Keratinocyte (primary cell): Measurements from ENCODE around the gene SLC22A3. TPM values are rescaled to one million over a fixed set of nuclear protein-coding genes. Genes with fewer than 3 reads are reported as not detected.

ENCODE experiments used
- DNase-seq: peaks from one replicate; pipeline ENCODE4 v3.0.0-alpha.2; 2011; ENCODE audit warnings: low read depth, missing footprints, low spot score
- FAIRE-seq: peaks from 2 replicates; lab custom pipeline; 2011; peaks lifted over from hg19 to GRCh38; lab: Jason Lieb, UNC
- H2AFZ ChIP-seq: 2 replicates; pipeline ENCODE4 v1.6.0; 2012; ENCODE audit warnings: low read length, control low read depth, inconsistent platforms; ENCODE audit not compliant: control insufficient read depth
- H3K27ac ChIP-seq: 2 replicates; pipeline ENCODE4 v1.5.1; 2011; ENCODE audit warnings: low read length; ENCODE audit not compliant: control insufficient read depth, insufficient read depth
- H3K27me3 ChIP-seq: 3 replicates; pipeline ENCODE4 v1.6.0; 2011; ENCODE audit warnings: low read length; ENCODE audit not compliant: control insufficient read depth, insufficient read depth; ENCODE audit errors: extremely low read depth
- H3K36me3 ChIP-seq, 2 experiments: 2 replicates in 1 of 2; 3 replicates in 1 of 2; pipeline ENCODE4 v1.5.1; 2011; ENCODE audit warnings: low read length in 2 of 2, mild to moderate bottlenecking in 1 of 2; ENCODE audit not compliant: control insufficient read depth in 2 of 2, insufficient read depth in 2 of 2; ENCODE audit errors: extremely low read depth in 1 of 2
- H3K4me1 ChIP-seq: 3 replicates; pipeline ENCODE4 v1.5.1; 2011; ENCODE audit warnings: low read length; ENCODE audit not compliant: control insufficient read depth, insufficient read depth; ENCODE audit errors: extremely low read depth
- H3K4me2 ChIP-seq: 3 replicates; pipeline ENCODE4 v1.6.0; 2011; ENCODE audit warnings: low read depth, low read length; ENCODE audit not compliant: control insufficient read depth, insufficient read depth; ENCODE audit errors: extremely low read depth
- H3K4me3 ChIP-seq, 3 experiments: fragments of 200-600 bp in 1 of 3; sonication (generic) in 1 of 3; 2 replicates in 2 of 3; 3 replicates in 1 of 3; pipeline ENCODE4 v1.5.1; 2011 to 2016; ENCODE audit warnings: low read length in 3 of 3, mild to moderate bottlenecking in 3 of 3, control low read depth in 2 of 3, inconsistent platforms in 1 of 3, low read depth in 1 of 3, mixed read lengths in 1 of 3, mixed run types in 1 of 3, moderate library complexity in 1 of 3; ENCODE audit not compliant: control insufficient read depth in 2 of 3, insufficient read depth in 2 of 3; ENCODE audit errors: extremely low read depth in 1 of 3
- H3K79me2 ChIP-seq: 2 replicates; pipeline ENCODE4 v1.6.0; 2012; ENCODE audit warnings: low read length; ENCODE audit not compliant: control insufficient read depth, insufficient read depth
- H3K9ac ChIP-seq: 3 replicates; pipeline ENCODE4 v1.6.0; 2011; ENCODE audit warnings: low read length; ENCODE audit not compliant: control insufficient read depth, insufficient read depth; ENCODE audit errors: extremely low read depth
- H3K9me1 ChIP-seq: 3 replicates; pipeline ENCODE4 v1.6.0; 2011; ENCODE audit warnings: low read length; ENCODE audit not compliant: control insufficient read depth, insufficient read depth; ENCODE audit errors: extremely low read depth
- H3K9me3 ChIP-seq: 2 replicates; pipeline ENCODE4 v1.5.1; 2012; ENCODE audit warnings: low read depth, low read length; ENCODE audit not compliant: control insufficient read depth
- H4K20me1 ChIP-seq: 3 replicates; pipeline ENCODE4 v1.6.0; 2011; ENCODE audit warnings: low read length; ENCODE audit not compliant: control insufficient read depth, insufficient read depth; ENCODE audit errors: extremely low read depth
- CTCF ChIP-seq, 3 experiments: IDR thresholded peaks in 1 of 3; conservative IDR thresholded peaks in 1 of 3; optimal IDR thresholded peaks in 1 of 3; 2 replicates in 2 of 3; 3 replicates in 1 of 3; pipeline versions ENCODE3 to v1.5.1; 2011; ENCODE audit warnings: low read length in 3 of 3, mild to moderate bottlenecking in 3 of 3, moderate library complexity in 2 of 3, control low read depth in 1 of 3, inconsistent platforms in 1 of 3; ENCODE audit not compliant: insufficient read depth in 2 of 3; ENCODE audit errors: extremely low read depth in 1 of 3
- EZH2 ChIP-seq: IDR thresholded peaks from one replicate; pipeline ENCODE4 v1.6.1; 2012; ENCODE audit warnings: inconsistent platforms, mild to moderate bottlenecking, low read length, moderate library complexity
- dilution Hi-C: fragments of 300-500 bp; cut with MboI; formaldehyde crosslinking; loops from one replicate; pipeline ENCODE4 v1.7.0; 2020; ENCODE audit warnings: low sequenced_read_pairs; ENCODE audit not compliant: extremely low pct_ligation_motif_present
- polyA plus RNA-seq, 5 experiments: library from polyadenylated mRNA; depleted of rRNA in 3 of 5; stranded (reverse) in 3 of 5; stranded (forward) in 1 of 5; unstranded in 1 of 5; fragments of >200 nt; gene quantifications; 1 replicate in 1 of 5; 2 replicates in 3 of 5; 3 replicates in 1 of 5; pipeline versions ENCODE4 v1.2.1 to v1.2.3, GENCODE V29; 2011 to 2012; ENCODE audit warnings: missing spikeins in 2 of 5, low read depth in 1 of 5, low replicate concordance in 1 of 5

The SLC22A3 gene
- polyA plus RNA-seq, 1 donor (not counting 4 experiments of a cell fraction or from before 2014, with no cell fraction given), result 1.8 TPM

GRCh38 chr6:160329188-160329587 lies 19.0 kb upstream of the SLC22A3 start:
- no peak overlapping the region for H3K4me3 ChIP-seq
- dilution Hi-C loops, result no loop called here

GRCh38 chr6:160330619-160331018 lies 17.6 kb upstream of the SLC22A3 start:
- H3K27ac ChIP-seq, result no peak overlapping the region
- H3K4me1 ChIP-seq, result peaks cover 6% of the 10 kb centered on the region
- H3K27me3 ChIP-seq, result no peaks in the 10 kb centered on the region
- no peaks in the 10 kb centered on the region for H4K20me1 ChIP-seq
- no peaks in the 10 kb centered on the region for H3K9me3 ChIP-seq
- no peak overlapping the region for H3K4me2 ChIP-seq
- no peaks in the 10 kb centered on the region for H3K36me3 ChIP-seq
- H3K4me3 ChIP-seq, result no peak overlapping the region
- no peak for FAIRE-seq
- TF ChIP-seq EZH2 (no peak), CTCF (optimal IDR thresholded peaks at IDR 0.05 in 1 of 3, IDR thresholded peaks at IDR 0.05 in 1 of 3, conservative IDR thresholded peaks at IDR 0.05 in 1 of 3; ENCODE audit: extremely low read depth in 1 of 3, insufficient read depth in 2 of 3, low read length in 3 of 3) (no peak)
- H3K9ac ChIP-seq, result no peak overlapping the region
- no peak for DNase-seq
- no peaks in the 10 kb centered on the region for H3K9me1 ChIP-seq
- H3K79me2 ChIP-seq, result no peaks in the 10 kb centered on the region
- dilution Hi-C loops, result no loop called here
- no peak overlapping the region for H2AFZ ChIP-seq

More at GRCh38 chr6:160329188-160329587, 19.0 kb upstream of the SLC22A3 start:
- Histone ChIP-seq H3K27ac (no peak overlapping the region), H3K36me3 (no peaks in the 10 kb centered on the region), H3K4me2 (no peak overlapping the region), H3K9me1 (no peaks in the 10 kb centered on the region), H4K20me1 (no peaks in the 10 kb centered on the region), H3K9ac (no peak overlapping the region), H2AFZ (no peak overlapping the region), H3K9me3 (no peaks in the 10 kb centered on the region), H3K27me3 (no peaks in the 10 kb centered on the region), H3K4me1 (peaks cover 6% of the 10 kb centered on the region), H3K79me2 (no peaks in the 10 kb centered on the region)
- no peak for DNase-seq
- FAIRE-seq, result no peak
- no peak for TF ChIP-seq EZH2
- TF ChIP-seq CTCF (optimal IDR thresholded peaks at IDR 0.05 in 1 of 3, IDR thresholded peaks at IDR 0.05 in 1 of 3, conservative IDR thresholded peaks at IDR 0.05 in 1 of 3; ENCODE audit: extremely low read depth in 1 of 3, insufficient read depth in 2 of 3, low read length in 3 of 3), result no peak
